Activated naive CD4-positive, alpha-beta T cell treated with anti-CD3 and anti-CD28 coated beads, Interleukin-2, amount 50 U/mL, for 24 hours (primary cell): Measurements from ENCODE around the gene TIMP2.
"Not testable (repeated sequence)": the region's sequence is repeated elsewhere in the genome, so short reads cannot be mapped to it uniquely, and the experiment has no call there.

Experiments
- H3K27ac Mint-ChIP-seq: one replicate; pipeline ENCODE4 v1.8.0; 2021; ENCODE audit warnings: mild to moderate bottlenecking, mixed read lengths
- H3K27me3 Mint-ChIP-seq: one replicate; pipeline ENCODE4 v1.8.0; 2021; ENCODE audit warnings: mixed read lengths
- H3K36me3 Mint-ChIP-seq: one replicate; pipeline ENCODE4 v1.8.0; 2021; ENCODE audit warnings: mixed read lengths
- H3K4me1 Mint-ChIP-seq: one replicate; pipeline ENCODE4 v1.8.0; 2021; ENCODE audit warnings: mixed read lengths
- H3K4me3 Mint-ChIP-seq: one replicate; pipeline ENCODE4 v1.8.0; 2021; ENCODE audit warnings: mild to moderate bottlenecking, mixed read lengths
- H3K9me3 Mint-ChIP-seq: one replicate; pipeline ENCODE4 v1.8.0; 2021; ENCODE audit warnings: mixed read lengths

Gene TIMP2

GRCh38 chr17:78879635-78880186 is 45.5 kb downstream of the TIMP2 start:
- Mint-ChIP-seq H3K27me3 (no peaks in the 10 kb centered on the region), H3K36me3 (no peaks in the 10 kb centered on the region), H3K4me1 (peaks cover 31% of the 10 kb centered on the region), H3K4me3 (peak overlapping the region; percentile 71), H3K27ac (peak overlapping the region; percentile 23), H3K9me3 (no peaks in the 10 kb centered on the region)

- no peaks in the 10 kb centered on the region for H3K9me3 Mint-ChIP-seq
- peak overlapping the region; percentile 59 for H3K27ac Mint-ChIP-seq
- H3K27me3 Mint-ChIP-seq, result no peaks in the 10 kb centered on the region
- H3K4me1 Mint-ChIP-seq, result peaks cover 31% of the 10 kb centered on the region
- peaks cover 1% of the 10 kb centered on the region for H3K36me3 Mint-ChIP-seq
- peak overlapping the region; percentile 71 for H3K4me3 Mint-ChIP-seq
Observed at GRCh38 chr17:78878871-78879527, 46.2 kb downstream of the TIMP2 start.

GRCh38 chr17:78878261-78878660 is 46.9 kb downstream of the TIMP2 start:
- Mint-ChIP-seq H3K27ac (peak overlapping the region; percentile 51), H3K36me3 (peaks cover 1% of the 10 kb centered on the region), H3K4me1 (peaks cover 30% of the 10 kb centered on the region), H3K27me3 (no peaks in the 10 kb centered on the region), H3K9me3 (no peaks in the 10 kb centered on the region), H3K4me3 (no peak overlapping the region)

- H3K4me1 Mint-ChIP-seq, result peaks cover 22% of the 10 kb centered on the region
- H3K27me3 Mint-ChIP-seq, H3K4me3 Mint-ChIP-seq, H3K9me3 Mint-ChIP-seq, H3K36me3 Mint-ChIP-seq, H3K27ac Mint-ChIP-seq: not testable (repeated sequence)
Observed at GRCh38 chr17:78876954-78877517, 48.2 kb downstream of the TIMP2 start.

DNA sequence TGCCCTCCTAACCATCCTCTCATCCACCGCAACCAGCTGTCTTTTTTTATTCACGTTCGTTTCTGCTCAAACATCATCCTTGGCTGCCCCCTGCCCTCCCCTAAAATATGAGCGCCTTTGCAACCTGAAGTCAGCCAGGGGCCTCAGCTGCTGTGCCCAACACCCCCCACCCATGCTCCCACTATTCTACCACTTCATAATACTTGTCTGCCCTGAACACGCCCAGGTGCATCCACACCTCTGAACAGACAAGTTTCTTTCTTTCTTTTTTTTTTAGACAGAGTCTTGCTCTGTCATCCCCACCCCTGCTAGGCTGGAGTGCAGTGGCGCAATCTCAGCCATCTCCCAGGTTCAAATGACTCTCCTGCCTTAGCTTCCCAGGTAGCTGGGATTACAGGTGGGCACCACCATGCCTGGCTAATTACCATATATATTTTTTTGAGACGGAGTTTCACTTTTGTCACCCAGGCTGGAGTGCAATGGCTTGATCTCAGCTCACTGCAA is 49.0 kb downstream of the TIMP2 start:
- no peaks in the 10 kb centered on the region for H3K9me3 Mint-ChIP-seq
- H3K27me3 Mint-ChIP-seq, result no peaks in the 10 kb centered on the region
- no peak overlapping the region for H3K4me3 Mint-ChIP-seq
- no peak overlapping the region for H3K27ac Mint-ChIP-seq
- peaks cover 22% of the 10 kb centered on the region for H3K4me1 Mint-ChIP-seq
- peaks cover 1% of the 10 kb centered on the region for H3K36me3 Mint-ChIP-seq

DNA sequence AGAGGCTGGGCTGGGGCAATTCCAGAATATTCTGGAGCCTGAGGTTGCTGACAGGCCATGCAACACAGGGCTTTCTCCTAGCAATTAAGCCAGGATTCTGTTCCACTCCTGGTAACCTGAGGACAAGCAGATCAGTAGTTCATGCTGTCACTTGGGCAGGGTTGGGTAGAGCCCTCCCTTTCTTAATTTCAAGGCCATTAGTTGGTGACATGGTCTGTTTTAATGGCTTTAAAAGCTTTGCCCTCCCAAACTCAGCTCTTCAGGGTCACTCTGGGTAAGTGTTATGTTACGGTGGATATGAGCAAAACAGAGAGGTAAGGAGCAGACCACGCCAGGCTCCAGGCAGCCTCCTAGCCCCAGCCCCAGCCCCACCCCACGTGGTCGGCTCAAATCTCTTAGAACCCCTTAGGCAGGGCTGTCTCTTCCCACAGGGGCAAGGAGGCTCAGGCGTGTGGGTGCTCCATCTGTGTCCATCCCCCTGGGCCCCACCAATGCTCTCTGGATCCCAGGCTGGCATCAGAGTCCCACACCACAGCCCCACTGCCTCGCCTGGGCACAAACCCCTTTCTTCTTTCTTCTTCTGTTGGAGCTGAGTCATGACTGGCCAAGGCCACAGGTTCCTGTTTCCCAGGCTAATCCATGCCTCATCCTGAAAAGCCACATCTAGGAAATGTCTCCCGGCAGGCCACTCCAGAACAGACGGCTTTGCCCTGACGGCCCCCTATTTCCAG is 49.7 kb downstream of the TIMP2 start:
- H3K27ac Mint-ChIP-seq, result no peak overlapping the region

DNA sequence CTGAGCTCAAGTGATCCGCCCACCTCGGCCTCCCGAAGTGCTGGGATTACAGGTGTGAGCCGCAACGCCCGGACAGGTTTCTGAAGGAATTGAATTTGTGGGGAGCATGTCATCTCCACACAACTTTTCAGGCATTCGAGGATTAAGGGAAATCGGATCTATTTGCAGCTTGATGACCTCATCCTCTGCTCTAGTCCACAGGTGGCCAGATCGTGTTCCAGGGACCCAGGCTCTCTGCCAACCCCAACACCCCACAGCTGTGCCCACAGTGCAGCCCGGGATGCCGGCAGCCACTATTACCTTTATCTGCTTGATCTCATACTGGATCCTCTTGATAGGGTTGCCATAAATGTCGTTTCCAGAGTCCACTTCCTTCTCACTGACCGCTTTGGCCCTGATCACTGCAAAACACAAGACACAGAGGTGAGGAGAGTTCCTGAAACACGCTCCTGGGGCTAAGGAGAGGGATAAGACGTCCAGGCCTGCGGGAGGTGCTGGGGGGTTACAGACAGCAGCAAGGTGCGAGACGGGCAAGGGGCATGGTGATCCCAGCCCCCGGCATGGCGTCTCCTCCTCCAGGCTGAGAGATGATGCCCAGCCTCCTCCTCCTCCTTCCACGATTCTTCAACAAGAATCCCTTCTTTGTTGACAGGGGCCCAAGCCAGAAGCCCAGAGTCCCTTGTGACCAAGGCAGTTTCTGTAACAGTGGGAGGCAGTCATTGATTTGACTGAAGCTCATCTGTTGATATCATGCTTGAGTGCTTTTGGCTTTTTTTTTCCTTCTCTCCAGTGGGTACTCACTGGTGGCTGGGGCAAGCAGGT is 51.5 kb downstream of the TIMP2 start:
- Mint-ChIP-seq H3K4me1 (peaks cover 6% of the 10 kb centered on the region), H3K9me3 (no peaks in the 10 kb centered on the region), H3K27me3 (no peaks in the 10 kb centered on the region), H3K27ac (peak overlapping the region; percentile 46), H3K4me3 (no peak overlapping the region), H3K36me3 (peaks cover 1% of the 10 kb centered on the region)

More for the DNA sequence above, 49.7 kb downstream of the TIMP2 start:
- Mint-ChIP-seq H3K9me3 (no peaks in the 10 kb centered on the region), H3K36me3 (peaks cover 1% of the 10 kb centered on the region), H3K4me3 (no peak overlapping the region), H3K4me1 (peaks cover 22% of the 10 kb centered on the region), H3K27me3 (no peaks in the 10 kb centered on the region)

DNA sequence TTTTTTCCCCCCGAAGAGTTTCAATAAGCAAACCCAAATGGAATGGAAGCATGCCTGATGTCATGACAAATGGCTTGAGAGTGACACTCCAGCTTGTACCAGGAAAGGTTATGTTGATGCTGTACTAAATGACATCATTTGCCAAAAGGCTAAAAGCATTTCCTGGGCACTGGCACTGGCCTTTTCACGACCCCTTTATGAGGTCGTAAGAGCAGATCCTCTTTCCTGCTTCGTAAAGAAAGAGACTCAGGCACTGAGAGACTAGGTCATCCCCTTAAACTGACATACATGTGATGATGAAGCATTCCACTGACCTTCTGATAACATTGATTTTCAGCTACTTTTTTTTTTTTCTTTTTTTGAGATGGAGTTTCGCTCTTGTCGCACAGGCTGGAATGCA is 52.7 kb downstream of the TIMP2 start:
- H3K4me1 Mint-ChIP-seq, result no peaks in the 10 kb centered on the region
- no peaks in the 10 kb centered on the region for H3K27me3 Mint-ChIP-seq
- H3K27ac Mint-ChIP-seq, result no peak overlapping the region
- H3K36me3 Mint-ChIP-seq, result peaks cover 1% of the 10 kb centered on the region
- no peaks in the 10 kb centered on the region for H3K9me3 Mint-ChIP-seq
- H3K4me3 Mint-ChIP-seq, result no peak overlapping the region

GRCh38 chr17:78870621-78871020 is 54.6 kb downstream of the TIMP2 start:
- H3K4me1 Mint-ChIP-seq, result no peaks in the 10 kb centered on the region
- H3K27ac Mint-ChIP-seq, result no peak overlapping the region
- no peaks in the 10 kb centered on the region for H3K9me3 Mint-ChIP-seq
- H3K4me3 Mint-ChIP-seq, result no peak overlapping the region
- no peaks in the 10 kb centered on the region for H3K27me3 Mint-ChIP-seq
- H3K36me3 Mint-ChIP-seq, result peaks cover 1% of the 10 kb centered on the region

DNA sequence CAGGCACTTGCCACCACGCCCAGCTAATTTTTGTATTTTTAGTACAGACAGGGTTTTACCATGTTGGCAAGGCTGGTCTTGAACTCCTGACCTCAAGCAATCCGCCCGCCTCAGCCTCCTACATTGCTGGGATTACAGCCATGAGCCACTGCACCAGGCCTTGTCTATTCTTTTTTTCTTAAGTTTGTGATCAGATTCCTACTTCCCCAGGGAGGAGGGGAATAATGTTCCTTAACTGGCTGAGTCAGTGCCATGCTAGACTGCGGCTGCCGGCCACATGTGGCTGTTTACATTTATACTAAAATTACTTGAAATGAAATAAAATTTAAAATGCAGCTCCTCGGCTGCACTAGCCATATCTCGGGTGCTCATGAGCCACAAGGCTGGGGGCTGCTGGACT is 56.8 kb downstream of the TIMP2 start:
- Mint-ChIP-seq H3K4me1 (no peaks in the 10 kb centered on the region), H3K9me3 (no peaks in the 10 kb centered on the region), H3K4me3 (no peak overlapping the region), H3K27ac (no peak overlapping the region), H3K36me3 (no peaks in the 10 kb centered on the region), H3K27me3 (no peaks in the 10 kb centered on the region)

- H3K4me1 Mint-ChIP-seq, H3K4me3 Mint-ChIP-seq, H3K36me3 Mint-ChIP-seq, H3K9me3 Mint-ChIP-seq, H3K27me3 Mint-ChIP-seq, H3K27ac Mint-ChIP-seq: not testable (repeated sequence)
Observed at GRCh38 chr17:78867046-78867445, 58.1 kb downstream of the TIMP2 start.

DNA sequence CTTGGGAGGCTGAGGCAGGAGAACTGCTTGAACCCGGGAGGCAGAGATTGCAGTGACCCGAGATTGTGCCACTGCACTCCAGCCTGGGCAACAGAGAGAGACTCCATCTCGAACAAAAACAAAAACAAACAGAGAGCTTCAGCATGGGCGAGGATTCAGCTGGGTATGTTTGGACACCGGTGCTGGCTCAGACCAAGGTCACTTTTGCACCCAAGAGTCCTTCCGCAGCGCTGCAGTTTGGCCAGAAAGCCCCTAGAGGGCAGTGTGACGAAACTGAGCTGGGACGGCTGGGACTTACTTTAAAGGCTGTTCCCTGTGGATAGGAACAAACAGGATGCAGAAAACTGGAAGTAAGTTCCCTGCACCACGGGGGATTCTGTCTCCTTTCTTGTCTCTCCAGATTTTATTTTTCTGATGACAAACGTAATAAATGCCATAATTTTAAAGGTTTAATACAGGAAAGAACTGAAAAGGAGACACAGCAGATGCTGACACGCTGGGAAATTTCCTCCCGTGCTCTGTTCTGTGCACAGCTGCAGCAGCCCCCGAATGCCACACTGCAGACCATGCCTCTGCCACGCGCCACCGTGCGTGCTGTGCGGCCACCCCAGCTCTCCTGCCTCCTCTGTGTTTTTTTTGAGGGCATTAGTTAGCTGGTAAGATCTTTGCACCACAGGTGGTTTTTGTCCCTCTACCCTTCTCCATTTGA is 59.4 kb downstream of the TIMP2 start:
- Mint-ChIP-seq H3K4me3 (no peak overlapping the region), H3K27me3 (no peaks in the 10 kb centered on the region), H3K4me1 (no peaks in the 10 kb centered on the region), H3K27ac (no peak overlapping the region), H3K9me3 (no peaks in the 10 kb centered on the region), H3K36me3 (no peaks in the 10 kb centered on the region)

DNA sequence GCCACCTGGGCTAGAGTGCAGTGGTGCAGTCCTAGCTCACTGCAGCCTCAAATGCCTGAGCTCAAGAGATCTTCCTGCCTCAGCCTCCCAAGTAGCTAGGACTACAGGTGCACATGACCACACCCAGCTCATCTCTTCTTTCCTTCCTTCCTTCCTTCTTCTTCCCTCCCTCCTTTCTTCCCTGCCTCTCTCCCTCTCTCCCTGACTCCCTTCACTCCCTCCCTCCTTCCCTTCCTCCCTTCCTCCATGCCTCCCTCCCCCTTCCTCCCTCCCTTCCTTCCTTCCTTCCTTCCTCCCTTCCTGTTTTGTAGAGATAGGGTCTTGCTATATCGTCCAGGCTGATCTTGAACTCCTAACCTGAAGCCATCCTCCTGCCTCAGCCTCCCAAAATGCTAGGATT is 61.1 kb downstream of the TIMP2 start:
- no peaks in the 10 kb centered on the region for H3K27me3 Mint-ChIP-seq
- H3K27ac Mint-ChIP-seq, result no peak overlapping the region
- H3K9me3 Mint-ChIP-seq, result no peaks in the 10 kb centered on the region

DNA sequence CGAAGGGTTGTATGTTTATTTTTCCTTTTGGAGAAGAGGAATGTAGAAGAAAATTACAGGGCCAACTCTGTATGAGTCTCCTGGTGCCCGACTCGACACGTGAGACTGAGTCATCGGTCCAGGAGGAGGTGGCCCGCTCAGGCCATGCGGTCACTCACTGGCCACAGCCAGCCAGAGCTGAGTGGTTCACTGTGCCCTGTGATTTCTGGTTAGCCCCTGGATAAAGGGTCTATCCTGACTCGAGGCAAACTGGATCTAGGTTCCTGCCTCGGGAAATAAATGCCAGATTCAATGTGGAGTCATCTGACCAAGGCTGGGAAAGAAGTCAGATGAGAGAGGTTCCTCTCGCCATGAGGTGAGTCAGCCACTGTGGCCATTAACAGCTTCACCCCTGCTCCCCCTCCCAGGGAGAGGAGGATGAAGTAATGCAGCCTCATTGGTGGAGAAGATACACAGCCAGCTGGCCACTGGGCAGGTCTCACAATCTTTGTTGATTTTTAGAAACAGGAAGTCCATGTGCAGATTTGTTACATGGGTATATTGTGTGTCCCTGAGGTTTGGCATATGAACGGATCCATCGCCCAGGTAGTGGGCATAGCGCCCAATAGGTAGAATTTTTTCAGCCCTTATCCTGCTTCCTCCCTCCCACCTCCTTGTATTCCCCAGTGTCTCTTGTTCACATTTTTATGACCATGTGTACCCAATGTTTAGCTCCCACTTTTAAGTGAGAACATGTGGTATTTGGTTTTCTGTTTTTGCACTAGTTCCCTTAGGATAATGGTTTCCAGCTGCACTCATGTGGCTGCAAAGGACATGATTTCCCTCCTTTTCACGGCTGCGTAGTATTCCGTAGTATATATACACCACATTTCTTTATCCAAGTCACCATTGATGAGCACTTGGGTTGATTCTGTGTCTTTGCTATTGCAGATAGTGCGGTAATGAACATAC is 62.8 kb downstream of the TIMP2 start:
- Mint-ChIP-seq H3K4me1 (no peaks in the 10 kb centered on the region), H3K27ac (no peak overlapping the region), H3K27me3 (no peaks in the 10 kb centered on the region), H3K4me3 (no peak overlapping the region), H3K9me3 (no peaks in the 10 kb centered on the region), H3K36me3 (no peaks in the 10 kb centered on the region)

More for the DNA sequence above, 61.1 kb downstream of the TIMP2 start:
- H3K4me1 Mint-ChIP-seq, result no peaks in the 10 kb centered on the region
- no peak overlapping the region for H3K4me3 Mint-ChIP-seq
- H3K36me3 Mint-ChIP-seq, result no peaks in the 10 kb centered on the region
